Hepatic stellate cell (primary cell): ENCODE results near the gene PDE7B.
"Not testable (repeated sequence)": the region's sequence is repeated elsewhere in the genome, so short reads cannot be mapped to it uniquely, and the experiment has no call there.

ENCODE experiments used
- DNase-seq: peaks from one replicate; pipeline ENCODE4 v3.0.0; 2011; ENCODE audit warnings: low spot score

The PDE7B gene

GRCh38 chr6:135850882-135851281 is 619 bp upstream of the PDE7B start:
- DNase-seq = no peak

- DNase-seq = no peak
Observed at GRCh38 chr6:135852746-135853145, 1.2 kb downstream of the PDE7B start.

- DNase-seq = no peak
Observed at GRCh38 chr6:135853227-135853626, 1.7 kb downstream of the PDE7B start.

- no peak for DNase-seq
Observed at GRCh38 chr6:135853986-135854385, 2.5 kb downstream of the PDE7B start.

GRCh38 chr6:135854799-135855198 is 3.3 kb downstream of the PDE7B start:
- no peak for DNase-seq

- no peak for DNase-seq
Observed at GRCh38 chr6:135858931-135859330, 7.4 kb downstream of the PDE7B start.

- DNase-seq = no peak
Observed at GRCh38 chr6:135860361-135860760, 8.9 kb downstream of the PDE7B start.

GRCh38 chr6:135861189-135861588 is 9.7 kb downstream of the PDE7B start:
- no peak for DNase-seq

GRCh38 chr6:135864929-135865328 is 13.4 kb downstream of the PDE7B start:
- not testable (repeated sequence) for DNase-seq

GRCh38 chr6:135866445-135867123 is 15.1 kb downstream of the PDE7B start:
- DNase-seq = no peak

GRCh38 chr6:135867332-135867731 is 15.8 kb downstream of the PDE7B start:
- no peak for DNase-seq

GRCh38 chr6:135869857-135870256 is 18.4 kb downstream of the PDE7B start:
- no peak for DNase-seq

- no peak for DNase-seq
Observed at GRCh38 chr6:135870722-135871121, 19.2 kb downstream of the PDE7B start.

- DNase-seq = no peak
Observed at GRCh38 chr6:135871296-135871695, 19.8 kb downstream of the PDE7B start.

- no peak for DNase-seq
Observed at GRCh38 chr6:135871878-135872277, 20.4 kb downstream of the PDE7B start.

- no peak for DNase-seq
Observed at GRCh38 chr6:135875446-135875845, 23.9 kb downstream of the PDE7B start.

GRCh38 chr6:135876058-135876457 is 24.6 kb downstream of the PDE7B start:
- DNase-seq = no peak

GRCh38 chr6:135877666-135878065 is 26.2 kb downstream of the PDE7B start:
- DNase-seq = no peak

GRCh38 chr6:135880066-135880972 is 28.8 kb downstream of the PDE7B start:
- DNase-seq = peak; percentile 19

- no peak for DNase-seq
Observed at GRCh38 chr6:135883045-135883444, 31.5 kb downstream of the PDE7B start.

- DNase-seq = no peak
Observed at GRCh38 chr6:135883536-135883935, 32.0 kb downstream of the PDE7B start.

GRCh38 chr6:135884136-135884535 is 32.6 kb downstream of the PDE7B start:
- no peak for DNase-seq

- no peak for DNase-seq
Observed at GRCh38 chr6:135887069-135887468, 35.6 kb downstream of the PDE7B start.
